ENCODE data around the gene SMAP1.

DNA sequence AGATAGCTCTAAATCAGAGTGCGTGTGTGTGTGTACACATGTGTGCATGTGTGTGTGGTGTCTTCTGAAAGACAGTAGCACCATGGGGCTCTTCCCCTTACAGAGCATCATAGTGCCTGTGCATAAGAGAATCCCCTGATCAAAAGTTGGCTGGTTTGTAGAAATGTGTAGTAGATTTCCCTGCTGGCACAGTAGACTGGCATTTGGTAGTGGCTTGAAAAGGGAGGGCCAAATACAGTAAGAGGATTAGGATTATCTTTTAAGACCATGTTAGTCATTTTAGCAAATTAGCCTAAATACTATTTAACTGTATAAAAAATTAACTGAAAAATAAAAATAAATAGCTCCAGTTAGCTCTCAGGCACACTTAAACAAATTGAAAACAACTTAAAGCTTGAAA is 176.6 kb downstream of the SMAP1 start:
- TF ChIP-seq, protein P1, sequence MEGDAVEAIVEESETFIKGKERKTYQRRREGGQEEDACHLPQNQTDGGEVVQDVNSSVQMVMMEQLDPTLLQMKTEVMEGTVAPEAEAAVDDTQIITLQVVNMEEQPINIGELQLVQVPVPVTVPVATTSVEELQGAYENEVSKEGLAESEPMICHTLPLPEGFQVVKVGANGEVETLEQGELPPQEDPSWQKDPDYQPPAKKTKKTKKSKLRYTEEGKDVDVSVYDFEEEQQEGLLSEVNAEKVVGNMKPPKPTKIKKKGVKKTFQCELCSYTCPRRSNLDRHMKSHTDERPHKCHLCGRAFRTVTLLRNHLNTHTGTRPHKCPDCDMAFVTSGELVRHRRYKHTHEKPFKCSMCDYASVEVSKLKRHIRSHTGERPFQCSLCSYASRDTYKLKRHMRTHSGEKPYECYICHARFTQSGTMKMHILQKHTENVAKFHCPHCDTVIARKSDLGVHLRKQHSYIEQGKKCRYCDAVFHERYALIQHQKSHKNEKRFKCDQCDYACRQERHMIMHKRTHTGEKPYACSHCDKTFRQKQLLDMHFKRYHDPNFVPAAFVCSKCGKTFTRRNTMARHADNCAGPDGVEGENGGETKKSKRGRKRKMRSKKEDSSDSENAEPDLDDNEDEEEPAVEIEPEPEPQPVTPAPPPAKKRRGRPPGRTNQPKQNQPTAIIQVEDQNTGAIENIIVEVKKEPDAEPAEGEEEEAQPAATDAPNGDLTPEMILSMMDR (IDR thresholded peaks at IDR 0.05), result no peak
- no peak for TF ChIP-seq POLR2A (IDR thresholded peaks at IDR 0.05)
- no peak for TF ChIP-seq POLR2AphosphoS5 (IDR thresholded peaks at IDR 0.05)
- TF ChIP-seq EP300 (IDR thresholded peaks at IDR 0.05), result no peak

Measured in gastroesophageal sphincter (tissue), 3 donors.